ENCODE measurements around the gene NRXN3.

Gene NRXN3

GRCh38 chr14:79056879-79057278 is 886.7 kb downstream of the NRXN3 start:
- Histone ChIP-seq H3K36me3 (ENCODE audit: control insufficient read depth, insufficient read depth, low read length) (no peaks in the 10 kb centered on the region), H3K4me3 (replicated peaks; ENCODE audit: low read depth, low read length) (no peak overlapping the region), H3K27me3 (replicated peaks; ENCODE audit: control insufficient read depth, insufficient read depth, low read length) (no peaks in the 10 kb centered on the region)
- DNase-seq (ENCODE audit: extremely low read depth, insufficient read length): no peak
- TF ChIP-seq CTCF (IDR thresholded peaks at IDR 0.05; ENCODE audit: insufficient read depth, low read length, poor library complexity, severe bottlenecking): no peak

- no peaks in the 10 kb centered on the region for H3K36me3 ChIP-seq (ENCODE audit: control insufficient read depth, insufficient read depth, low read length)
- H3K27me3 ChIP-seq (replicated peaks; ENCODE audit: control insufficient read depth, insufficient read depth, low read length): no peaks in the 10 kb centered on the region
- no peak for TF ChIP-seq CTCF (IDR thresholded peaks at IDR 0.05; ENCODE audit: insufficient read depth, low read length, poor library complexity, severe bottlenecking)
These were observed 887.2 kb downstream of the NRXN3 start for GRCh38 chr14:79057333-79057732.

GRCh38 chr14:79062226-79062625 is 892.1 kb downstream of the NRXN3 start:
- Histone ChIP-seq H3K36me3 (ENCODE audit: control insufficient read depth, insufficient read depth, low read length) (no peaks in the 10 kb centered on the region), H3K4me3 (replicated peaks; ENCODE audit: low read depth, low read length) (no peak overlapping the region), H3K27me3 (replicated peaks; ENCODE audit: control insufficient read depth, insufficient read depth, low read length) (no peaks in the 10 kb centered on the region)
- no peak for TF ChIP-seq CTCF (IDR thresholded peaks at IDR 0.05; ENCODE audit: insufficient read depth, low read length, poor library complexity, severe bottlenecking)
- DNase-seq (ENCODE audit: extremely low read depth, insufficient read length): no peak

More at GRCh38 chr14:79057333-79057732, 887.2 kb downstream of the NRXN3 start:
- DNase-seq (ENCODE audit: extremely low read depth, insufficient read length): no peak
- no peak overlapping the region for H3K4me3 ChIP-seq (replicated peaks; ENCODE audit: low read depth, low read length)

GRCh38 chr14:79064214-79064613 is 894.0 kb downstream of the NRXN3 start:
- H3K4me3 ChIP-seq (replicated peaks; ENCODE audit: low read depth, low read length): no peak overlapping the region
- no peak for TF ChIP-seq CTCF (IDR thresholded peaks at IDR 0.05; ENCODE audit: insufficient read depth, low read length, poor library complexity, severe bottlenecking)
- no peak for DNase-seq (ENCODE audit: extremely low read depth, insufficient read length)
- H3K36me3 ChIP-seq (ENCODE audit: control insufficient read depth, insufficient read depth, low read length): no peaks in the 10 kb centered on the region
- no peaks in the 10 kb centered on the region for H3K27me3 ChIP-seq (replicated peaks; ENCODE audit: control insufficient read depth, insufficient read depth, low read length)

GRCh38 chr14:79074510-79074909 is 904.3 kb downstream of the NRXN3 start:
- no peak for TF ChIP-seq CTCF (IDR thresholded peaks at IDR 0.05; ENCODE audit: insufficient read depth, low read length, poor library complexity, severe bottlenecking)
- H3K4me3 ChIP-seq (replicated peaks; ENCODE audit: low read depth, low read length): no peak overlapping the region
- no peaks in the 10 kb centered on the region for H3K27me3 ChIP-seq (replicated peaks; ENCODE audit: control insufficient read depth, insufficient read depth, low read length)
- H3K36me3 ChIP-seq (ENCODE audit: control insufficient read depth, insufficient read depth, low read length): no peaks in the 10 kb centered on the region
- no peak for DNase-seq (ENCODE audit: extremely low read depth, insufficient read length)

- no peak for TF ChIP-seq CTCF (IDR thresholded peaks at IDR 0.05; ENCODE audit: insufficient read depth, low read length, poor library complexity, severe bottlenecking)
- no peak for DNase-seq (ENCODE audit: extremely low read depth, insufficient read length)
- no peaks in the 10 kb centered on the region for H3K36me3 ChIP-seq (ENCODE audit: control insufficient read depth, insufficient read depth, low read length)
- H3K4me3 ChIP-seq (replicated peaks; ENCODE audit: low read depth, low read length): no peak overlapping the region
- H3K27me3 ChIP-seq (replicated peaks; ENCODE audit: control insufficient read depth, insufficient read depth, low read length): no peaks in the 10 kb centered on the region
These were observed 906.3 kb downstream of the NRXN3 start for GRCh38 chr14:79076428-79076827.

All from GM06990 (cell line).